Panc1 (cell line): ENCODE measurements around the gene IL17RE. TPM values are rescaled to one million over a fixed set of nuclear protein-coding genes. Genes with fewer than 3 reads are reported as not detected.
"Not testable (repeated sequence)": the region's sequence is repeated elsewhere in the genome, so short reads cannot be mapped to it uniquely, and the experiment has no call there.

ENCODE experiments used
- ATAC-seq: fragments of 200-7000 bp; cut with Tn5 transposase; 2 replicates; pipeline ENCODE4 v1.9.1; 2020; ENCODE audit warnings: mild to moderate bottlenecking, moderate library complexity
- BruUV-seq: library from RNA; stranded (reverse); fragments of 400-500 nt; replicated peaks from 2 replicates; lab custom pipeline; 2021; lab: Mats Ljungman, UMichigan
- CTCF ChIA-PET: fragments of 300-600 bp; sonication (Branson Sonifier 250); formaldehyde crosslinking; loops from one replicate; lab custom pipeline; 2022; ENCODE audit warnings: antibody characterized with exemption; lab: Charles Lee
- POLR2A ChIA-PET: fragments of 300-600 bp; sonication (Branson Sonifier 250); formaldehyde crosslinking; loops from one replicate; lab custom pipeline; 2022; ENCODE audit warnings: antibody characterized with exemption; lab: Charles Lee
- DNase-seq: peaks from one replicate; pipeline ENCODE4 v3.0.0-alpha.2; 2010; ENCODE audit warnings: low read depth, low spot score
- H3K27ac ChIP-seq: 2 replicates; pipeline ENCODE4 v1.5.1; 2011; ENCODE audit warnings: mild to moderate bottlenecking, low read length, inconsistent platforms
- H3K27me3 ChIP-seq: fragments of 200-500 bp; sonication (Bioruptor generic); 2 replicates; pipeline ENCODE4 v1.6.0; 2014; ENCODE audit warnings: low read length, inconsistent platforms; ENCODE audit not compliant: control insufficient read depth, insufficient read depth
- H3K36me3 ChIP-seq: fragments of 200-500 bp; sonication (Bioruptor generic); 2 replicates; pipeline ENCODE4 v1.5.1; 2014; ENCODE audit warnings: inconsistent platforms, mild to moderate bottlenecking, low read length, moderate library complexity; ENCODE audit not compliant: control insufficient read depth, insufficient read depth
- H3K4me1 ChIP-seq: 2 replicates; pipeline ENCODE4 v1.5.1; 2011; ENCODE audit warnings: inconsistent platforms, mild to moderate bottlenecking, low read length, moderate library complexity; ENCODE audit not compliant: control insufficient read depth, insufficient read depth
- H3K4me3 ChIP-seq, 2 experiments: 2 replicates each; pipeline ENCODE4 v1.5.1; 2011 to 2012; ENCODE audit warnings: low read depth in 2 of 2, low read length in 2 of 2, mild to moderate bottlenecking in 2 of 2, inconsistent platforms in 1 of 2, moderate library complexity in 1 of 2
- H3K9me3 ChIP-seq: fragments of 200-500 bp; sonication (Bioruptor generic); 2 replicates; pipeline ENCODE4 v1.5.1; 2014; ENCODE audit warnings: low read depth, mild to moderate bottlenecking, inconsistent platforms, low read length, moderate library complexity; ENCODE audit not compliant: control insufficient read depth, insufficient read depth
- POLR2AphosphoS5 ChIP-seq: IDR thresholded peaks from 2 replicates; pipeline ENCODE4 v1.6.1; 2012; ENCODE audit warnings: mild to moderate bottlenecking, low read depth, low read length, moderate library complexity
- SIN3A ChIP-seq: IDR thresholded peaks from 2 replicates; pipeline ENCODE4 v1.6.1; 2012; ENCODE audit warnings: low read depth, mild to moderate bottlenecking, low read length, moderate library complexity, borderline replicate concordance; ENCODE audit not compliant: insufficient read depth
- TCF7L2 ChIP-seq: IDR thresholded peaks from 2 replicates; pipeline ENCODE4 v1.6.1; 2011; ENCODE audit warnings: mild to moderate bottlenecking, low read depth, low read length, inconsistent platforms
- in situ Hi-C: cut with HindIII; loops from 2 replicates; pipeline ENCODE4 v1.10.0; 2016; ENCODE audit warnings: low sequenced_read_pairs, low pct_unique_long_range_greater_than_20kb
- intact Hi-C: fragments of 100-400 bp; cut with micrococcal nuclease; formaldehyde crosslinking; loops from one replicate; pipeline ENCODE4 v1.10.0; 2022; ENCODE audit not compliant: unreplicated experiment
- total RNA-seq: library from RNA; stranded (reverse); gene quantifications from one replicate; pipeline ENCODE4 v1.2.1, GENCODE V29; 2021; ENCODE audit not compliant: unreplicated experiment
- TF ChIP-seq, protein P1 (sequence below): fragments of 450-650 bp; IDR thresholded peaks from 2 replicates; pipeline ENCODE4 v1.5.1; 2017; ENCODE audit warnings: mild to moderate bottlenecking
- TF ChIP-seq, protein P2 (sequence below), 2 experiments: IDR thresholded peaks; 2 replicates each; pipeline ENCODE4 v1.6.1; 2011 to 2012; ENCODE audit warnings: low read depth in 2 of 2, control low read depth in 1 of 2, low read length in 1 of 2, mild to moderate bottlenecking in 1 of 2, moderate library complexity in 1 of 2; ENCODE audit not compliant: insufficient read depth in 1 of 2

The IL17RE gene
- total RNA-seq, 1 experiment from 2014 or later: 1.1 TPM

DNA sequence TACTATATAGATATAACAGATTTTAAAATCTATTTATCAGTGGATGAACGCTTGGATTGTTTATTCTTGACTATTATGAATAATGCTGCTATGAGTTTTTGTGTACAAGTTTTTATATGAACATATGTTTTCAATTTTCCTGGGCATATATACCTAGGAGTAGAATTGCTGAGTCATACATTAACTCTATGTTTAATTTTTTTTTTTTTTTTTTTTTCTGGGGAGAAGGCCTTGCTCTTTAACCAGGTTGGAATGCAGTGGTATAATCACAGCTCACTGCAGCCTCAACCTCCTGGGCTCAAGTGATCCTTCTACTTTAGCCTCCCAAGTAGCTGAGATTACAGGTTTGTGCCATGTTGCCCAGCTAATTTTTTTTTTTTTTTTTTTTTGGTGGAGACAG lies 31.7 kb upstream of the IL17RE start:
- BruUV-seq: no TSS peak
- DNase-seq: no peak
- ATAC-seq: no peak
- TF ChIP-seq SIN3A: no peak
- TF ChIP-seq, protein P1, sequence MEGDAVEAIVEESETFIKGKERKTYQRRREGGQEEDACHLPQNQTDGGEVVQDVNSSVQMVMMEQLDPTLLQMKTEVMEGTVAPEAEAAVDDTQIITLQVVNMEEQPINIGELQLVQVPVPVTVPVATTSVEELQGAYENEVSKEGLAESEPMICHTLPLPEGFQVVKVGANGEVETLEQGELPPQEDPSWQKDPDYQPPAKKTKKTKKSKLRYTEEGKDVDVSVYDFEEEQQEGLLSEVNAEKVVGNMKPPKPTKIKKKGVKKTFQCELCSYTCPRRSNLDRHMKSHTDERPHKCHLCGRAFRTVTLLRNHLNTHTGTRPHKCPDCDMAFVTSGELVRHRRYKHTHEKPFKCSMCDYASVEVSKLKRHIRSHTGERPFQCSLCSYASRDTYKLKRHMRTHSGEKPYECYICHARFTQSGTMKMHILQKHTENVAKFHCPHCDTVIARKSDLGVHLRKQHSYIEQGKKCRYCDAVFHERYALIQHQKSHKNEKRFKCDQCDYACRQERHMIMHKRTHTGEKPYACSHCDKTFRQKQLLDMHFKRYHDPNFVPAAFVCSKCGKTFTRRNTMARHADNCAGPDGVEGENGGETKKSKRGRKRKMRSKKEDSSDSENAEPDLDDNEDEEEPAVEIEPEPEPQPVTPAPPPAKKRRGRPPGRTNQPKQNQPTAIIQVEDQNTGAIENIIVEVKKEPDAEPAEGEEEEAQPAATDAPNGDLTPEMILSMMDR: no peak
- TF ChIP-seq POLR2AphosphoS5: no peak
- TF ChIP-seq, protein P2, sequence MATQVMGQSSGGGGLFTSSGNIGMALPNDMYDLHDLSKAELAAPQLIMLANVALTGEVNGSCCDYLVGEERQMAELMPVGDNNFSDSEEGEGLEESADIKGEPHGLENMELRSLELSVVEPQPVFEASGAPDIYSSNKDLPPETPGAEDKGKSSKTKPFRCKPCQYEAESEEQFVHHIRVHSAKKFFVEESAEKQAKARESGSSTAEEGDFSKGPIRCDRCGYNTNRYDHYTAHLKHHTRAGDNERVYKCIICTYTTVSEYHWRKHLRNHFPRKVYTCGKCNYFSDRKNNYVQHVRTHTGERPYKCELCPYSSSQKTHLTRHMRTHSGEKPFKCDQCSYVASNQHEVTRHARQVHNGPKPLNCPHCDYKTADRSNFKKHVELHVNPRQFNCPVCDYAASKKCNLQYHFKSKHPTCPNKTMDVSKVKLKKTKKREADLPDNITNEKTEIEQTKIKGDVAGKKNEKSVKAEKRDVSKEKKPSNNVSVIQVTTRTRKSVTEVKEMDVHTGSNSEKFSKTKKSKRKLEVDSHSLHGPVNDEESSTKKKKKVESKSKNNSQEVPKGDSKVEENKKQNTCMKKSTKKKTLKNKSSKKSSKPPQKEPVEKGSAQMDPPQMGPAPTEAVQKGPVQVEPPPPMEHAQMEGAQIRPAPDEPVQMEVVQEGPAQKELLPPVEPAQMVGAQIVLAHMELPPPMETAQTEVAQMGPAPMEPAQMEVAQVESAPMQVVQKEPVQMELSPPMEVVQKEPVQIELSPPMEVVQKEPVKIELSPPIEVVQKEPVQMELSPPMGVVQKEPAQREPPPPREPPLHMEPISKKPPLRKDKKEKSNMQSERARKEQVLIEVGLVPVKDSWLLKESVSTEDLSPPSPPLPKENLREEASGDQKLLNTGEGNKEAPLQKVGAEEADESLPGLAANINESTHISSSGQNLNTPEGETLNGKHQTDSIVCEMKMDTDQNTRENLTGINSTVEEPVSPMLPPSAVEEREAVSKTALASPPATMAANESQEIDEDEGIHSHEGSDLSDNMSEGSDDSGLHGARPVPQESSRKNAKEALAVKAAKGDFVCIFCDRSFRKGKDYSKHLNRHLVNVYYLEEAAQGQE (IDR thresholded peaks at IDR 0.05; ENCODE audit: insufficient read depth in 1 of 2, low read depth in 2 of 2, low read length in 1 of 2): no peak
- no peak for TF ChIP-seq TCF7L2
- no peak overlapping the region for H3K4me3 ChIP-seq
- ChIA-PET CTCF (interaction anchor here (0.7 kb wide), 1 partner anchor 18 kb away, joined by 9 read pairs; no protein-coding TSS in a partner anchor), POLR2A (interaction anchor here (0.6 to 0.7 kb wide), 2 partner anchors 76 to 122 kb away, joined by 5 to 16 read pairs; no protein-coding TSS in a partner anchor)
- in situ Hi-C loops: no loop called here
- H3K9me3 ChIP-seq: no peaks in the 10 kb centered on the region
- intact Hi-C loops: no loop called here
- no peaks in the 10 kb centered on the region for H3K27me3 ChIP-seq
- no peaks in the 10 kb centered on the region for H3K4me1 ChIP-seq
- no peaks in the 10 kb centered on the region for H3K36me3 ChIP-seq
- H3K27ac ChIP-seq: no peak overlapping the region

DNA sequence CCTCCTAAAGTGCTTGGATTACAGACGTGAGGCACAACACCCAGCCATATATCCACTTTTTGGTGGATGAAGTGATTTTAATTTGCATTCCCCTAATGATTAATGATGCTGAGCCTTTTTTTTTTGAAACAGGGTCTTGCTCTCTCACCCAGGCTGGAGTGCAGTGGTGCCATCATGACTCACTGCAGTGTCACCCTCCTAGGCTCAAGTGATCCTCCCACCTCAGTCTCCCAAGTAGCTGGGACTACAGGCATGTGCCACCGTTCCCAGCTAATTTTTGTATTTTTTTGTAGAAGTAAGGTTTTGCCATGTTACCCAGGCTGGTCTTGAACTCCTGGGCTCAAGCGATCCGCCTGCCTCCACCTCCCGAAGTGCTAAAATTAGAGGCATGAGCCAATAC lies 30.6 kb upstream of the IL17RE start:
- H3K9me3 ChIP-seq, H3K27me3 ChIP-seq, H3K27ac ChIP-seq, DNase-seq, ATAC-seq, CTCF ChIA-PET, H3K4me1 ChIP-seq, BruUV-seq, POLR2A ChIA-PET, in situ Hi-C loops, H3K4me3 ChIP-seq, H3K36me3 ChIP-seq, intact Hi-C loops: not testable (repeated sequence)

DNA sequence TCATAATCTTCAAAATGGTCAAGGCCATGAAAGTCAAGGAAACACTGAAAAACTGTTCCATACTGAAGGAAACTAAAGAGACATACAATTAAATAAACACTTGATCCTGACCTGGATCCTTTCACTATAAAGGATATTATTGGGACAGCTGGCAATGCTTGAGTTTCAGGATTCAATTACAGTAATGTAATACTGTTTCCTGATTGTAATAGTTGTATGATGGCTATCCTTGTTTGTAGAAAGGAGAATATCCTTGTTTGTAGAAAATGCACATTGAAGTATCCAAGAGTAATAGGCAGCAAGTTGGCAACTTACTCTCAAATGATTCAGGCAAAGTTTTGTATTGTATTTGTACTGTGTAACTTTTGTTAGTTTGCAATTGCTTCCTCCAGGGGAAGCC lies 27.2 kb upstream of the IL17RE start:
- no peaks in the 10 kb centered on the region for H3K9me3 ChIP-seq
- BruUV-seq: no TSS peak
- no peaks in the 10 kb centered on the region for H3K27me3 ChIP-seq
- intact Hi-C loops: no loop called here
- ATAC-seq (no peak), DNase-seq (no peak)
- no peak overlapping the region for H3K4me3 ChIP-seq
- H3K4me1 ChIP-seq: no peaks in the 10 kb centered on the region
- in situ Hi-C loops: no loop called here
- ChIA-PET POLR2A (interaction anchor here (0.6 to 0.8 kb wide), 2 partner anchors 96 to 142 kb away, joined by 3 read pairs; no protein-coding TSS in a partner anchor), CTCF (no interaction called here)
- TF ChIP-seq POLR2AphosphoS5 (no peak), TCF7L2 (no peak), SIN3A (no peak)
- TF ChIP-seq, protein P1: no peak
- TF ChIP-seq, protein P2 (IDR thresholded peaks at IDR 0.05; ENCODE audit: insufficient read depth in 1 of 2, low read depth in 2 of 2, low read length in 1 of 2): no peak
- no peak overlapping the region for H3K27ac ChIP-seq
- no peaks in the 10 kb centered on the region for H3K36me3 ChIP-seq
